Thyroid gland (tissue), 4 donors: ENCODE data around the gene CATSPER1.

Experiments
- CTCF ChIP-seq, 6 experiments: fragments of 200-600 bp in 3 of 6; fragments of 450-650 bp in 3 of 6; sonication (generic) in 3 of 6; IDR thresholded peaks; one replicate each; pipeline ENCODE4 v1.5.1; 2016 to 2019; ENCODE audit warnings: antibody characterized with exemption in 6 of 6, mild to moderate bottlenecking in 2 of 6, inconsistent platforms in 1 of 6, moderate library complexity in 1 of 6
- POLR2A ChIP-seq, 2 donors: fragments of 450-650 bp; IDR thresholded peaks; one replicate each; pipeline ENCODE4 v1.6.1; 2017; ENCODE audit warnings: antibody characterized with exemption in 2 of 2, mild to moderate bottlenecking in 2 of 2, moderate library complexity in 1 of 2

- TF ChIP-seq CTCF (IDR thresholded peaks at IDR 0.05): no peak
- no peak for TF ChIP-seq POLR2A (IDR thresholded peaks at IDR 0.05)
Observed at GRCh38 chr11:65973439-65974110, 52.7 kb downstream of the CATSPER1 start.
